WTC11 (cell line): Measurements from ENCODE around the gene PANK4.

Source experiments
- GRHL2 ChIP-seq: fragments of 250-450 bp; sonication (Bioruptor Pico); IDR thresholded peaks from 2 replicates; pipeline ENCODE4 v1.8.0; 2022; ENCODE audit warnings: mild to moderate bottlenecking, moderate library complexity; ENCODE audit not compliant: insufficient replicate concordance, severe bottlenecking
- IRF2 ChIP-seq: sonication (generic); formaldehyde crosslinking; IDR thresholded peaks from 2 replicates; pipeline ENCODE4 v1.8.0; 2022; ENCODE audit warnings: low read depth, missing genetic modification reagents, borderline replicate concordance
- NFYB ChIP-seq: sonication (generic); formaldehyde crosslinking; conservative IDR thresholded peaks from 2 replicates; pipeline ENCODE4 v1.8.0; 2022; ENCODE audit warnings: low read depth, missing genetic modification reagents
- NR2C2 ChIP-seq: sonication (generic); formaldehyde crosslinking; IDR thresholded peaks from 2 replicates; pipeline ENCODE4 v1.8.0; 2022; ENCODE audit warnings: mild to moderate bottlenecking, missing genetic modification reagents
- NR3C1 ChIP-seq: sonication (generic); formaldehyde crosslinking; conservative IDR thresholded peaks from 2 replicates; pipeline ENCODE4 v1.8.1; 2023; ENCODE audit warnings: low read depth, mild to moderate bottlenecking, missing genetic modification reagents
- OVOL2 ChIP-seq: fragments of 250-450 bp; sonication (Bioruptor Pico); IDR thresholded peaks from 2 replicates; pipeline ENCODE4 v1.9.0; 2021; ENCODE audit warnings: mild to moderate bottlenecking, borderline replicate concordance
- TEAD1 ChIP-seq: sonication (generic); formaldehyde crosslinking; IDR thresholded peaks from 2 replicates; pipeline ENCODE4 v1.8.0; 2022; ENCODE audit warnings: mild to moderate bottlenecking, missing genetic modification reagents
- ZNF138 ChIP-seq: sonication (generic); formaldehyde crosslinking; conservative IDR thresholded peaks from 2 replicates; pipeline ENCODE4 v1.8.1; 2022; ENCODE audit warnings: mild to moderate bottlenecking, moderate library complexity, missing genetic modification reagents
- TF ChIP-seq, protein P1 (sequence below): fragments of 200-600 bp; IDR thresholded peaks from 2 replicates; pipeline ENCODE4 v1.8.0; 2022; ENCODE audit warnings: antibody characterized with exemption
- TF ChIP-seq, protein P2 (sequence below): sonication (generic); formaldehyde crosslinking; IDR thresholded peaks from 2 replicates; pipeline ENCODE4 v1.8.0; 2022; ENCODE audit warnings: mild to moderate bottlenecking, missing genetic modification reagents
- TF ChIP-seq, protein P3 (sequence below): sonication (generic); formaldehyde crosslinking; IDR thresholded peaks from 2 replicates; pipeline ENCODE4 v1.8.1; 2023; ENCODE audit warnings: mild to moderate bottlenecking, missing genetic modification reagents
- TF ChIP-seq, protein P4 (sequence below): fragments of 250-450 bp; sonication (Bioruptor Pico); IDR thresholded peaks from 2 replicates; pipeline ENCODE4 v1.9.0; 2021; ENCODE audit warnings: mild to moderate bottlenecking, borderline replicate concordance
- TF ChIP-seq, protein P5 (sequence below): sonication (generic); formaldehyde crosslinking; IDR thresholded peaks from 2 replicates; pipeline ENCODE4 v1.8.1; 2023; ENCODE audit warnings: mild to moderate bottlenecking, missing genetic modification reagents, moderate library complexity

DNA sequence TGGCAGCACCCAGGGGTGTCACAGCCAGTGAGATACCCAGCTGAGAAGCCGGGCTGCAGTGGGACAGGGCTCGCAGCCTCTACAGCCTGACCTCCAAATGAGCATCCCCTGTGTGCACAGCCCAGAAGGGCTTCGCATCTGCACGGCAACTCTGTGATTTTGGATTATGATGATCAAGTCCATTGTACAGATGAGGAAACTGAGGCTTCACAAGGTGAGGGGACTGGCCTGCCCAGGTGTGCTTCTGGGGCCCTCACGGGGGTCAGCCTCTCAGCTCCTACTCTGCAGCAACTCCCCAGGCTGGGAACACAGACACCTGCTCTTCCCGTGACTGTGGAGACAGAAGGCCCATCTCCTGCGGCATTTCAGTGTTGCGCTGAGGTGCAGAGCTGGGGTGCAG lies 12.5 kb upstream of the PANK4 start:
- no peak for TF ChIP-seq NFYB (CRISPR knock-in tag)
- TF ChIP-seq, protein P1, sequence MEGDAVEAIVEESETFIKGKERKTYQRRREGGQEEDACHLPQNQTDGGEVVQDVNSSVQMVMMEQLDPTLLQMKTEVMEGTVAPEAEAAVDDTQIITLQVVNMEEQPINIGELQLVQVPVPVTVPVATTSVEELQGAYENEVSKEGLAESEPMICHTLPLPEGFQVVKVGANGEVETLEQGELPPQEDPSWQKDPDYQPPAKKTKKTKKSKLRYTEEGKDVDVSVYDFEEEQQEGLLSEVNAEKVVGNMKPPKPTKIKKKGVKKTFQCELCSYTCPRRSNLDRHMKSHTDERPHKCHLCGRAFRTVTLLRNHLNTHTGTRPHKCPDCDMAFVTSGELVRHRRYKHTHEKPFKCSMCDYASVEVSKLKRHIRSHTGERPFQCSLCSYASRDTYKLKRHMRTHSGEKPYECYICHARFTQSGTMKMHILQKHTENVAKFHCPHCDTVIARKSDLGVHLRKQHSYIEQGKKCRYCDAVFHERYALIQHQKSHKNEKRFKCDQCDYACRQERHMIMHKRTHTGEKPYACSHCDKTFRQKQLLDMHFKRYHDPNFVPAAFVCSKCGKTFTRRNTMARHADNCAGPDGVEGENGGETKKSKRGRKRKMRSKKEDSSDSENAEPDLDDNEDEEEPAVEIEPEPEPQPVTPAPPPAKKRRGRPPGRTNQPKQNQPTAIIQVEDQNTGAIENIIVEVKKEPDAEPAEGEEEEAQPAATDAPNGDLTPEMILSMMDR, result no peak
- TF ChIP-seq ZNF138 (CRISPR knock-in tag), result no peak
- TF ChIP-seq, protein P2, sequence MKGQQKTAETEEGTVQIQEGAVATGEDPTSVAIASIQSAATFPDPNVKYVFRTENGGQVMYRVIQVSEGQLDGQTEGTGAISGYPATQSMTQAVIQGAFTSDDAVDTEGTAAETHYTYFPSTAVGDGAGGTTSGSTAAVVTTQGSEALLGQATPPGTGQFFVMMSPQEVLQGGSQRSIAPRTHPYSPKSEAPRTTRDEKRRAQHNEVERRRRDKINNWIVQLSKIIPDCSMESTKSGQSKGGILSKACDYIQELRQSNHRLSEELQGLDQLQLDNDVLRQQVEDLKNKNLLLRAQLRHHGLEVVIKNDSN (CRISPR knock-in tag), result no peak
- no peak for TF ChIP-seq NR3C1 (CRISPR knock-in tag)
- TF ChIP-seq, protein P3, sequence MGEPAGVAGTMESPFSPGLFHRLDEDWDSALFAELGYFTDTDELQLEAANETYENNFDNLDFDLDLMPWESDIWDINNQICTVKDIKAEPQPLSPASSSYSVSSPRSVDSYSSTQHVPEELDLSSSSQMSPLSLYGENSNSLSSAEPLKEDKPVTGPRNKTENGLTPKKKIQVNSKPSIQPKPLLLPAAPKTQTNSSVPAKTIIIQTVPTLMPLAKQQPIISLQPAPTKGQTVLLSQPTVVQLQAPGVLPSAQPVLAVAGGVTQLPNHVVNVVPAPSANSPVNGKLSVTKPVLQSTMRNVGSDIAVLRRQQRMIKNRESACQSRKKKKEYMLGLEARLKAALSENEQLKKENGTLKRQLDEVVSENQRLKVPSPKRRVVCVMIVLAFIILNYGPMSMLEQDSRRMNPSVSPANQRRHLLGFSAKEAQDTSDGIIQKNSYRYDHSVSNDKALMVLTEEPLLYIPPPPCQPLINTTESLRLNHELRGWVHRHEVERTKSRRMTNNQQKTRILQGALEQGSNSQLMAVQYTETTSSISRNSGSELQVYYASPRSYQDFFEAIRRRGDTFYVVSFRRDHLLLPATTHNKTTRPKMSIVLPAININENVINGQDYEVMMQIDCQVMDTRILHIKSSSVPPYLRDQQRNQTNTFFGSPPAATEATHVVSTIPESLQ (CRISPR knock-in tag), result no peak
- TF ChIP-seq NR2C2, result no peak
- TF ChIP-seq OVOL2 (CRISPR knock-in tag), result no peak
- TF ChIP-seq, protein P4, sequence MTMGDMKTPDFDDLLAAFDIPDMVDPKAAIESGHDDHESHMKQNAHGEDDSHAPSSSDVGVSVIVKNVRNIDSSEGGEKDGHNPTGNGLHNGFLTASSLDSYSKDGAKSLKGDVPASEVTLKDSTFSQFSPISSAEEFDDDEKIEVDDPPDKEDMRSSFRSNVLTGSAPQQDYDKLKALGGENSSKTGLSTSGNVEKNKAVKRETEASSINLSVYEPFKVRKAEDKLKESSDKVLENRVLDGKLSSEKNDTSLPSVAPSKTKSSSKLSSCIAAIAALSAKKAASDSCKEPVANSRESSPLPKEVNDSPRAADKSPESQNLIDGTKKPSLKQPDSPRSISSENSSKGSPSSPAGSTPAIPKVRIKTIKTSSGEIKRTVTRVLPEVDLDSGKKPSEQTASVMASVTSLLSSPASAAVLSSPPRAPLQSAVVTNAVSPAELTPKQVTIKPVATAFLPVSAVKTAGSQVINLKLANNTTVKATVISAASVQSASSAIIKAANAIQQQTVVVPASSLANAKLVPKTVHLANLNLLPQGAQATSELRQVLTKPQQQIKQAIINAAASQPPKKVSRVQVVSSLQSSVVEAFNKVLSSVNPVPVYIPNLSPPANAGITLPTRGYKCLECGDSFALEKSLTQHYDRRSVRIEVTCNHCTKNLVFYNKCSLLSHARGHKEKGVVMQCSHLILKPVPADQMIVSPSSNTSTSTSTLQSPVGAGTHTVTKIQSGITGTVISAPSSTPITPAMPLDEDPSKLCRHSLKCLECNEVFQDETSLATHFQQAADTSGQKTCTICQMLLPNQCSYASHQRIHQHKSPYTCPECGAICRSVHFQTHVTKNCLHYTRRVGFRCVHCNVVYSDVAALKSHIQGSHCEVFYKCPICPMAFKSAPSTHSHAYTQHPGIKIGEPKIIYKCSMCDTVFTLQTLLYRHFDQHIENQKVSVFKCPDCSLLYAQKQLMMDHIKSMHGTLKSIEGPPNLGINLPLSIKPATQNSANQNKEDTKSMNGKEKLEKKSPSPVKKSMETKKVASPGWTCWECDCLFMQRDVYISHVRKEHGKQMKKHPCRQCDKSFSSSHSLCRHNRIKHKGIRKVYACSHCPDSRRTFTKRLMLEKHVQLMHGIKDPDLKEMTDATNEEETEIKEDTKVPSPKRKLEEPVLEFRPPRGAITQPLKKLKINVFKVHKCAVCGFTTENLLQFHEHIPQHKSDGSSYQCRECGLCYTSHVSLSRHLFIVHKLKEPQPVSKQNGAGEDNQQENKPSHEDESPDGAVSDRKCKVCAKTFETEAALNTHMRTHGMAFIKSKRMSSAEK (CRISPR knock-in tag), result no peak
- no peak for TF ChIP-seq TEAD1
- no peak for TF ChIP-seq GRHL2 (CRISPR knock-in tag)
- TF ChIP-seq, protein P5, sequence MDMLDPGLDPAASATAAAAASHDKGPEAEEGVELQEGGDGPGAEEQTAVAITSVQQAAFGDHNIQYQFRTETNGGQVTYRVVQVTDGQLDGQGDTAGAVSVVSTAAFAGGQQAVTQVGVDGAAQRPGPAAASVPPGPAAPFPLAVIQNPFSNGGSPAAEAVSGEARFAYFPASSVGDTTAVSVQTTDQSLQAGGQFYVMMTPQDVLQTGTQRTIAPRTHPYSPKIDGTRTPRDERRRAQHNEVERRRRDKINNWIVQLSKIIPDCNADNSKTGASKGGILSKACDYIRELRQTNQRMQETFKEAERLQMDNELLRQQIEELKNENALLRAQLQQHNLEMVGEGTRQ, result no peak
- no peak for TF ChIP-seq IRF2
